Heart left ventricle (tissue), 13 donors: Measurements from ENCODE around the gene TGM1.

Experiments
- POLR2A ChIP-seq, 2 donors: fragments of 450-650 bp; IDR thresholded peaks; one replicate each; pipeline ENCODE4 v1.6.1; 2017; ENCODE audit warnings: antibody characterized with exemption in 2 of 2, mild to moderate bottlenecking in 2 of 2, moderate library complexity in 2 of 2
- TF ChIP-seq, protein P1 (sequence below), 12 donors: fragments of 200-600 bp; sonication (generic) in 4 of 12; IDR thresholded peaks; one replicate each; pipeline versions ENCODE4 v1.5.0 to v1.8.0; 2018 to 2022; ENCODE audit warnings: antibody characterized with exemption in 12 of 12, mild to moderate bottlenecking in 5 of 12
- donor health status: ischemic (EF 13 %, LVEDD 7.1; RV severe dilation, severe dysfunction).
- donor health status: DM: no; HTN: yes; CAD: no.
- donor health status: DM: no; HTN: no; CAD: no.
- donor health status: ischemic (EF 25% LVEDD 6.9; RV normal size, moderate dysfunction).
- donor health status: ischemic (EF 25% LVEDD 5.7; RV mildly dilated, moderate dysfunction).
- donor health status: ischemic (EF 35%, LVEDD 5.7; RV mildly dilated, moderate dysfunction).
- donor health status: nonischemic (EF 11% LVEDD 7.7; RV severe dilation, severe dysfunction).
- donor health status: DM: yes; HTN: yes; CAD: no.
- donor health status: PGD.
- donor health status: ischemic (EF 29% LVEDD 5.4; RV normal size, mild dysfunction).
- donor health status: nonischemic (EF 23%, LVEDD 6.1; RV moderate dilation, normal function).

DNA sequence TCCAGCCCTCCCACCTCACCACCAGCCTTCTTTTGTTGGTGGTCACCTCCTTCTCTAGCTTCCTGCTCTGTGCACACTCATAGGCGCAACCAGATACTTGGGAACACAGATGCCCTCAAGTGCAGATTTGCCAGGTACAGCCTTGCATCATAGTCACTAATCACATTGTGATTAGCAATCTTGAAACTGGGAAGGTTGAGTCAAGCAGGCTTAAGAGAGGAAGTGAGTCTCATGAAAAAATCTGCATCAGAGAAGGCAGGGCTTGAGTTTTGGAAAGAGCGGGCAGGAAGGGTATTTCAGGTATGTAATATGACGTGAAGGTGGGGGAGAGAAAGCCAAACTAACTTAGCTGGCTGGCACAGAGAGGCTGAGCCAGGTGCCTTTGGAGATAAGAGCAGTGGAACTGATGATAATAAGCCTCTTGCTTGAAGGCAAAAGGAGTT is 11.1 kb upstream of the TGM1 start:
- TF ChIP-seq, protein P1, sequence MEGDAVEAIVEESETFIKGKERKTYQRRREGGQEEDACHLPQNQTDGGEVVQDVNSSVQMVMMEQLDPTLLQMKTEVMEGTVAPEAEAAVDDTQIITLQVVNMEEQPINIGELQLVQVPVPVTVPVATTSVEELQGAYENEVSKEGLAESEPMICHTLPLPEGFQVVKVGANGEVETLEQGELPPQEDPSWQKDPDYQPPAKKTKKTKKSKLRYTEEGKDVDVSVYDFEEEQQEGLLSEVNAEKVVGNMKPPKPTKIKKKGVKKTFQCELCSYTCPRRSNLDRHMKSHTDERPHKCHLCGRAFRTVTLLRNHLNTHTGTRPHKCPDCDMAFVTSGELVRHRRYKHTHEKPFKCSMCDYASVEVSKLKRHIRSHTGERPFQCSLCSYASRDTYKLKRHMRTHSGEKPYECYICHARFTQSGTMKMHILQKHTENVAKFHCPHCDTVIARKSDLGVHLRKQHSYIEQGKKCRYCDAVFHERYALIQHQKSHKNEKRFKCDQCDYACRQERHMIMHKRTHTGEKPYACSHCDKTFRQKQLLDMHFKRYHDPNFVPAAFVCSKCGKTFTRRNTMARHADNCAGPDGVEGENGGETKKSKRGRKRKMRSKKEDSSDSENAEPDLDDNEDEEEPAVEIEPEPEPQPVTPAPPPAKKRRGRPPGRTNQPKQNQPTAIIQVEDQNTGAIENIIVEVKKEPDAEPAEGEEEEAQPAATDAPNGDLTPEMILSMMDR (IDR thresholded peaks at IDR 0.05): no peak
- TF ChIP-seq POLR2A (IDR thresholded peaks at IDR 0.05): no peak
